ENCODE data around the gene MALRD1.

DNA sequence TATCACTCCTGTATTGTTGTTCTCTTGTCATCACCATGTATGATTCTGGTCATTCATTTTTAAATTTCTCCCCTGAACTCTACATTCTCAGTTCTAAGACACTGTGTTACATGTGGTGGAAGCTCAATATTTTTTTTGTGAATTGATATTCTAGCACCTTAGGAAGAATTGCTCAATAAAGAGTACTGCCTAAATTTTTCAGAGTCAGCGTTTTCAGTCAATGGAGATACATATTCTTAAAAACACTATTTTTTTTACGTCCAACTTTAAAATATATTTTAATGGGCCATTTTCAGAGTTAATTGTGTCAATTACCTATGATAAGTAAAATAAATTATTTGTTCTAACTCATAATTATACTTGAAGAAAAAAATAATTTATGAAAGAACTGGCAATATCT is 557.2 kb downstream of the MALRD1 start:
- TF ChIP-seq EZH2 (IDR thresholded peaks at IDR 0.05; ENCODE audit: insufficient read depth, poor library complexity, severe bottlenecking) (no peak), EZH2phosphoT487 (IDR thresholded peaks at IDR 0.05; ENCODE audit: insufficient read depth, low read depth) (no peak)

All from GM23248 (cell line).